Stimulated activated CD4-positive, alpha-beta T cell treated with anti-CD3 and anti-CD28 coated beads, Interleukin-12 subunit alpha, Interleukin-12 subunit beta, amount 100 ng/mL, for 24 hours (primary cell): ENCODE measurements around the gene PREP.
"Not testable (repeated sequence)": the region's sequence is repeated elsewhere in the genome, so short reads cannot be mapped to it uniquely, and the experiment has no call there.

Experiments
- DNase-seq, 2 experiments: peaks; one replicate each; pipeline ENCODE4 v3.0.0-alpha.2; 2020; ENCODE audit warnings: low read depth in 2 of 2

PREP gene

DNA sequence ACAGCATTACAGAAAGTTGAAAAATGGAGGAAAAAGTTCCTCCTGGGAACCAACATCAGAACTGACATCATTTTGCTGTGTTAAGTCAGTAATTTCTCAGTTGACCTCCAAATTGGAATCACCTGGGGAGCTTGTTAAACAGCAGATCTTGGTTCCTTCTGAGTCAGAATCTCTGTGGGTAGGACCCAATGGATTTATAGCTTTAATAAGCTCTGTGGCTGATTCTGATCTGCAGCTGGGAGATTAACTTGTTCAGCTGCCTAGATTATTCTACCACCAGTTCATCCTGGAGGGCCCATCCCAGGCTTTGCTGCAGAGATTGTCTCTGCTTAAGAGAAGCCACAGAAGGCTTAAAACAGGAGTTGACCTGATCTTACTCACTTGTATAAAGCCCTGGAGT lies 132.4 kb downstream of the PREP start:
- no peak for DNase-seq

DNA sequence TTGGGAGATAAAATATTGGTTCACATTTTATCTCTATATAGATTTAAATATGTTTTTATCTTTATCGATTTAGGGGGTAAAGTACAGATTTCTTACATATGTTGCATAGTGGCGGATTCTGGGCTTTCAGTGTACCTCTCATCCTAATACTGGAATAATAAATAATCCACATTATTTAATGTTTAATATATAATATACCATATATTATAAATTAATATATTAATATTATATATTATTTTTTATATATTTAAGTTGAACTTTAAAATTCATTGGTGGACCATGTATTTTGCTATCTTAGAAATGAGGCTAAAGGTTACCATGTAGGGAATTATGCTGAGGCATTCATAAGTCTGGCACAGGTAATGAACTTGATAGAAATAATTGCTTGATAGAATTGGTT lies 133.5 kb downstream of the PREP start:
- no peak for DNase-seq

DNA sequence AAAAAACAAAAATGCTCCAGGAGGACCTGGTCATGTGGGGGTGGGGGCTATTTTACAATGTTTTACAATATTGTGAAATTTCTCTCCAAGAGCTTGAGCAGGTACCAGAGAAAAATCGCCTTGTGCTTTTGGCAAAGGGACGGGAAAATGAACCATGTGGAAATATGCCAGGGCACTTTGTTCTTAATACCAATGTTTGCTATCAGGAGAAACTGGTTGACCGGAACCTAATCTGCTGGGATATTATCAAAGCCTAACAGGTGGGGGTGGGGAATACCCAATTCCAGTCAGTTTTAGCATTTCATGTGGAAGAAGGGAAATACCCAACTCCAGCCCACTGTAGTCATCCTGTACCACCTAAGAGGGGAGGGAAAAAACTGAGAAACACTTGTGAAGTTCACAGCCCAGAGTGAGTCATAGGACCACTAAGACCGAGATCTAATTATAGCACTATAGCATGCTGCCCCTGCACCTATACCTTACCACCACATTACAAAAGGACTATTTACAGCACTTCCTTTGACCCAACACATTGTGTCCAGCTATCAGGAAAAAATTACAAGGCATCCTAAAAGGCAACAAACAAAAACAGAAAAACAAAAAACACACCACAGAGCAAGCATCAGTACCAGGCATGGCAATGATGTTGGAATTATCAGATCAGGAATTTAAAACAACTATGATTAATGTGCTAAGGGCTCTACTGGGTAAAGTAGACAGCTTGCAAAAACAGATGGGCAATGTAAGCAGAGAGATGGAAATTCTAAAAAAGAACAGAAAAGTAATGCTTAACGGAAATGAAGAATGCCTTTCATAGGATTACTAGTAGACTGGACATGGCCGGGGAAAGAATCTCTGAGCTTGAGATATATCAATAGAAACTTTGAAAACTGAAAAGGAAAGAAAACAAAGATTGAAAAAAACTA lies 138.9 kb downstream of the PREP start:
- DNase-seq = no peak

- no peak for DNase-seq
These were observed 142.7 kb downstream of the PREP start for GRCh38 chr6:105259913-105260889.

- DNase-seq = no peak
These were observed 144.1 kb downstream of the PREP start for GRCh38 chr6:105258816-105259215.

DNA sequence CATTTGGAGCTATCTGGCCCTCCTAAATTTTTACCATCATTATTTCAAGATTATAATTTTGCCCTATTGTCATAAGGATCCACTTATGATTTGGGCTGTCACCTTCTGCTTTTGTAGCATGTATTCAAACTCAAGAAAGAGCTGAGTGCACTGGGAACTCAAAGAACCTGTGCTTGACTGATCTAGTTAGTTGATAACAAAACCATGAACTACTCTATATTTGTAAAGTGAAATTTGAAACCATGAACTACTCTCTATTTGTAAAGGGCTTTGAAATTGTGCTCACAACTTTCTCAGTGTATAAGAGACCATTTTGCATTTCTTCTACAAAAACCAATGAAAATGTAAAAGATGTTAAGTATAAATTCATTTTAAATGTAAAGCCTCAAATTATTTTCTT lies 145.5 kb downstream of the PREP start:
- DNase-seq = no peak

DNA sequence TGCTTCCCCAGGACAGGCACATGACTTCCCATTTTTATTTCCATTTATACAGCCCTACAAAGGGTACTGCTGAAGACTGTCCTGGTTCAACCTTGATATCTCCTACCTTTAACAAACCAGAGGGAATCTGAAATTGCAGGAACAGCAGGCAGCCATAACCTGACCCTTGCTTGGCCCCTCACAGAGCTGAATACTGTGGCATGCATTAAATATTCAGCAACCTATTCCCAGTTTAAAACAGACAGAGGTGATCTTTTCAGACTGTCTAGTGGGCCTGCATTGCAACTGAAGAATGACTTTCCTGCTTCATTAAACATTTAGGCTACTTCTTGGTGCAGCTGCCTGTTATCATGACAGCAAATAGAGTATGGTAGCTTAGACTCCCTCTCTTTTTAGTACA lies 146.3 kb downstream of the PREP start:
- DNase-seq = no peak

- no peak for DNase-seq
These were observed 149.1 kb downstream of the PREP start for GRCh38 chr6:105253787-105254186.

DNA sequence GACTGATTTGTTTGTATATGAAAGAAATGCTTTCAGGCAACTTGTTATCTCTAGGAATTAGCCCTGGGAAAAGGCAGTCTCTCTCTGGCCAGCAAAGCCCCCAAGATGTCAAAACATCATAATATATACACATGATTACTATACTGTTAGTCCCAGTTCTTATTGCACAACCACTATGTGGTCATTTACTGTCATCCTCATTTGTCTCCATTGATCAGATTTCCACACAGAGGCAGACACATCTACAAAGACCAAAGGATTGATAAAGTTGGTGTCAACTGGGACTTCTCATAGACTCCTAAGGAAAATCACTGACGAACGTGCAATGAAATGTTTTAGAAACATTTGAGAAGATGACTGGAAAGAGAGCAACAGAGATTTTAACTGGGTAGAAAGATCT lies 151.2 kb downstream of the PREP start:
- DNase-seq = no peak

DNA sequence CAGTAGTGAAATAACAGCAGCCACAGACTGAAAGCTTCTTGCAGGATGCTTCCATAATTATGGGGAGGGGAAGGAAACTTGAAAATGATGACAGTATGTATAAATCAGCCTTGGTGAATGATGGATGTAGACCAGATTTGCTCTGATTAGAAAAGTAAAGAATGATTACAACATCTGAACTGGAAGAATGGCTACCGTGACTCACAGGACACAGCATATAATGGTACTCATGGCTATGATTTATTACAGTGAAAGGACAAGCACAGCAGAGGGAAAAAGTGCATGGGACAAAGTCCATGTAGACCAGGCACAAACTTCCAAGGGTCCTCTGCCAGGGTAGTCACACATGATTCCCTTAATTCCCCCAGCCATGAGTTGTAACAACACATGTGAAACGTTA lies 152.3 kb downstream of the PREP start:
- DNase-seq = no peak

DNA sequence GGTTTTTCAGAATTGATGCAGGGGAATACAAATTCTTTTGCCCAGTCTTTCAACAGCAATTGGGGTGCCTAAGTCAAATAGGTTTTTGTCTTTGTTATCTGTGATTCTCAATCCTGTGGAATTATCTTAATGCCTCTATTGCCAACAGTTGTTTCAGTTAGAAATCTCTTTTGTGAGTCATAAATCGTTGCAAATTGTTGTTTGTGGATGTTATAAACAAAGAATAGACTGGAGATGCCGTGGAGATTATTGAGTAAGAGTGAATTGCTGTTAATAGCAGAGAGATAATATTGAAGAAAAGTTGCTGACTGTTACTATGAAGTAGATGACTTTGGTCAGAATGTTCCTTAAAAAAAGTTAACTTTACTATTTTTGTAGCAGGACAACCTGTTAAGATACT lies 159.4 kb downstream of the PREP start:
- DNase-seq = no peak

DNA sequence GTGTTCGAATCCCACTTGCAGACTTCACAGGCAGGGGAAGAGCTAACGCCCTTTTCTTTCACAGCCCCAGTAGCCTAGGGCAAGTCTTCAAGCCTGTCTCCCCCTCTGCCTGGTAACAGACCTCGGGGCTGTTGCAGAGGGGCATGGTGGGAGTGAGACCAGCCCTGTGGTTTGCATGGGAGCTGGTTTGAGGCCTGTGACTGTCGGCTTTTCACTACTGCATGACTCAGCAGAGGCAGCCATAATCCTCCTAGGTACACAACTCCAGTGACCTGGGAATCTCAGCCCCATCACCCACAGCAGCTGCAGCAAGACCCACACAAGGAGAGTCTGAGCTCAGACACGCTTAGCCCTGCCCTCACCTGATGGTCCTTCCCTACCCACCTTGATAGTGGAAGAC lies 167.7 kb downstream of the PREP start:
- no peak for DNase-seq

DNA sequence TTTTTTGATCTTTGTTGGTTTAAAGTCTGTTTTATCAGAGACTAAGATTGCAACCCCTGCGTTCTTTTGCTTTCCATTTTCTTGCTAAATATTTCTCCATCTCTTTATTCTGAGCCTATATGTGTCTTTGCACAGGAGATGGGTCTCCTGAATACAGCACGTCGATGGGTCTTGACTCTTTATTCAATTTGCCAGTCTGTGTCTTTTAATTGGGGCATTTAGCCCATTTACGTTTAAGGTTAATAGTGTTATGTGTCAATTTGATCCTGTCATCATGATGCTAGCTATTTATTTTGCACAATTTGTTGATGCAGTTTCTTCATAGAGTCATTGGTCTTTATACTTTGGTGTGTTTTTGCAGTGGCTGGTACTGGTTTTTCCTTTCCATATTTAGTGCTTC lies 171.1 kb downstream of the PREP start:
- DNase-seq = not testable (repeated sequence)
